ENCODE measurements around the gene RUNX3. TPM values are rescaled to one million over a fixed set of nuclear protein-coding genes. Genes with fewer than 3 reads are reported as not detected.

Gene RUNX3
- total RNA-seq, 2 donors from 2014 or later: 0.24 to 0.31 TPM

DNA sequence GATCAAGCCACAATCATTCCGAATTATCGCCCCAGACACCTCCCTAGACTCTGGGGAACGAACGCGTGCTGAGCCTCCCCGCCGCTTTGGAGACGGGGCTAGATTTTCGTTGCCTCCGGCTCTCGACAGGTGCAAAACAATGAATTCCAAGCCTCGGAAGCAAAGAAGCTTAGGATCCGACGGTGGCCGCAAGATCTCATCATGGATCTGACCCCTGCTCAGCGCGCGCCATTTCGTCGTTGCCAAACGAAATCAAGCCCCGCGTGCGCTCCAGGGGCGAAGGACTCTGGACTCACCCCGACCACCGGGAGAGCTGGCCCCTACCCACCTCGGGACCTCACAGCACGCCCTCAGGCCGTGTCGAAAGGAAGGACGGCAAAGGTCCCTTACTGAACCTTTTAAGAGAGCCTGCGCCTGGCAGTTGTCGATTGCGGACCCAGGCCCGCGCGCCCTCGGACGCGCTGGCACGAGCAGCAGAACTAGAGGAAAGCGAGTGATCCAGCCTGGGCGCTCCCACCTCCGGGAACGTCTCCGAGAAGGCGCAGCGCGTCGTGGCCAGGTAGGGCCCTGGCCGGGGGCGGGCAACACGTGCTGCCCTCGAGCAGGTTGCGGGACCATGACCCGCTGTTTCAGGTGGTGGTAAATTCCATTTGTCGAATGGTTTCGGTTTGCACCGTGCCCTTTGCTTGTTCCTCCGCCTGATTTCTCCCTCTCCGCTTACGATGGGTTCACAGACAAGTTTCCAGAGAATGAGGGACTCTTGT, 1.6 kb upstream of the RUNX3 start:
- Mint-ChIP-seq H3K27ac (no peak overlapping the region), H3K36me3 (ENCODE audit: low read depth) (no peaks in the 10 kb centered on the region), H3K9me3 (no peaks in the 10 kb centered on the region), H3K27me3 (ENCODE audit: insufficient read depth) (peaks cover 80% of the 10 kb centered on the region), H3K4me1 (peaks cover 5% of the 10 kb centered on the region), H3K4me3 (peak overlapping the region; percentile 43)
- TF ChIP-seq, protein P1, sequence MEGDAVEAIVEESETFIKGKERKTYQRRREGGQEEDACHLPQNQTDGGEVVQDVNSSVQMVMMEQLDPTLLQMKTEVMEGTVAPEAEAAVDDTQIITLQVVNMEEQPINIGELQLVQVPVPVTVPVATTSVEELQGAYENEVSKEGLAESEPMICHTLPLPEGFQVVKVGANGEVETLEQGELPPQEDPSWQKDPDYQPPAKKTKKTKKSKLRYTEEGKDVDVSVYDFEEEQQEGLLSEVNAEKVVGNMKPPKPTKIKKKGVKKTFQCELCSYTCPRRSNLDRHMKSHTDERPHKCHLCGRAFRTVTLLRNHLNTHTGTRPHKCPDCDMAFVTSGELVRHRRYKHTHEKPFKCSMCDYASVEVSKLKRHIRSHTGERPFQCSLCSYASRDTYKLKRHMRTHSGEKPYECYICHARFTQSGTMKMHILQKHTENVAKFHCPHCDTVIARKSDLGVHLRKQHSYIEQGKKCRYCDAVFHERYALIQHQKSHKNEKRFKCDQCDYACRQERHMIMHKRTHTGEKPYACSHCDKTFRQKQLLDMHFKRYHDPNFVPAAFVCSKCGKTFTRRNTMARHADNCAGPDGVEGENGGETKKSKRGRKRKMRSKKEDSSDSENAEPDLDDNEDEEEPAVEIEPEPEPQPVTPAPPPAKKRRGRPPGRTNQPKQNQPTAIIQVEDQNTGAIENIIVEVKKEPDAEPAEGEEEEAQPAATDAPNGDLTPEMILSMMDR (conservative IDR thresholded peaks at IDR 0.05): no peak
- no peak overlapping the region for H3K27ac ChIP-seq (ENCODE audit: low read depth, low read length)
- no peaks in the 10 kb centered on the region for H3K9me3 ChIP-seq (ENCODE audit: control insufficient read depth, low read length)
- H3K27me3 ChIP-seq (ENCODE audit: control insufficient read depth, insufficient read depth, low read length, poor library complexity, severe bottlenecking): peaks cover 89% of the 10 kb centered on the region
- H3K36me3 ChIP-seq (ENCODE audit: control insufficient read depth, insufficient read depth, low read length): no peaks in the 10 kb centered on the region
- H3K4me3 ChIP-seq (ENCODE audit: low read length): peak overlapping the region; percentile 68
- DNase-seq: peak; percentile 71
- 4% methylated on average over 43 to 63 of the region's 63 CpGs for WGBS, 2 experiments (ENCODE audit: insufficient coverage in 1 of 2, insufficient read length in 1 of 2)
- no peak overlapping the region for H3K9ac ChIP-seq (ENCODE audit: extremely low read depth, low read length, poor library complexity, severe bottlenecking)
- H3K4me1 ChIP-seq (ENCODE audit: control insufficient read depth, insufficient read depth, low read length): peaks cover 4% of the 10 kb centered on the region

DNA sequence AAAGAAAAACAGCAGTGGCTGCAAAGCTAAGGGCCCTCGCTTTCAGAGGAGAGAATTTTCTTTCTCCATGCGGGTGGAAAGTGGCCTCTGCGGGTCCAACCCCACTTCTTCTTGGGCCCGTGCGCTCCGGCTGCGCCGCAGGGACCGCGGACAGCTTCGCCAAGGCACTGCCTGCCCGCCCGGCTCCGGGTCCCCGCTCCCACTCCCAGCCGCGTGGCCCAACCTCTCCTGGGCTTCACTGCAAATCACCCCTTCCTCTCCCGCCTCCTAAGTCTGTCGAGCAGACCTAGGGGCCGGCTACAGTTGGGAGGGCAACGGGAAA, 1.0 kb upstream of the RUNX3 start:
- Mint-ChIP-seq H3K27me3 (ENCODE audit: insufficient read depth) (peaks cover 86% of the 10 kb centered on the region), H3K27ac (no peak overlapping the region), H3K9me3 (no peaks in the 10 kb centered on the region), H3K4me1 (peaks cover 9% of the 10 kb centered on the region), H3K36me3 (ENCODE audit: low read depth) (no peaks in the 10 kb centered on the region), H3K4me3 (peak overlapping the region; percentile 43)
- Histone ChIP-seq H3K9me3 (ENCODE audit: control insufficient read depth, low read length) (no peaks in the 10 kb centered on the region), H3K27ac (ENCODE audit: low read depth, low read length) (no peak overlapping the region), H3K9ac (ENCODE audit: extremely low read depth, low read length, poor library complexity, severe bottlenecking) (no peak overlapping the region), H3K4me3 (ENCODE audit: low read length) (no peak overlapping the region), H3K27me3 (ENCODE audit: control insufficient read depth, insufficient read depth, low read length, poor library complexity, severe bottlenecking) (peaks cover 95% of the 10 kb centered on the region), H3K4me1 (ENCODE audit: control insufficient read depth, insufficient read depth, low read length) (peaks cover 4% of the 10 kb centered on the region), H3K36me3 (ENCODE audit: control insufficient read depth, insufficient read depth, low read length) (no peaks in the 10 kb centered on the region)
- DNase-seq: peak; percentile 72
- WGBS, 2 experiments (ENCODE audit: insufficient coverage in 1 of 2, insufficient read length in 1 of 2): 0 to 6% methylated on average over 2 to 21 of the region's 21 CpGs
- TF ChIP-seq, protein P1 (conservative IDR thresholded peaks at IDR 0.05): no peak

DNA sequence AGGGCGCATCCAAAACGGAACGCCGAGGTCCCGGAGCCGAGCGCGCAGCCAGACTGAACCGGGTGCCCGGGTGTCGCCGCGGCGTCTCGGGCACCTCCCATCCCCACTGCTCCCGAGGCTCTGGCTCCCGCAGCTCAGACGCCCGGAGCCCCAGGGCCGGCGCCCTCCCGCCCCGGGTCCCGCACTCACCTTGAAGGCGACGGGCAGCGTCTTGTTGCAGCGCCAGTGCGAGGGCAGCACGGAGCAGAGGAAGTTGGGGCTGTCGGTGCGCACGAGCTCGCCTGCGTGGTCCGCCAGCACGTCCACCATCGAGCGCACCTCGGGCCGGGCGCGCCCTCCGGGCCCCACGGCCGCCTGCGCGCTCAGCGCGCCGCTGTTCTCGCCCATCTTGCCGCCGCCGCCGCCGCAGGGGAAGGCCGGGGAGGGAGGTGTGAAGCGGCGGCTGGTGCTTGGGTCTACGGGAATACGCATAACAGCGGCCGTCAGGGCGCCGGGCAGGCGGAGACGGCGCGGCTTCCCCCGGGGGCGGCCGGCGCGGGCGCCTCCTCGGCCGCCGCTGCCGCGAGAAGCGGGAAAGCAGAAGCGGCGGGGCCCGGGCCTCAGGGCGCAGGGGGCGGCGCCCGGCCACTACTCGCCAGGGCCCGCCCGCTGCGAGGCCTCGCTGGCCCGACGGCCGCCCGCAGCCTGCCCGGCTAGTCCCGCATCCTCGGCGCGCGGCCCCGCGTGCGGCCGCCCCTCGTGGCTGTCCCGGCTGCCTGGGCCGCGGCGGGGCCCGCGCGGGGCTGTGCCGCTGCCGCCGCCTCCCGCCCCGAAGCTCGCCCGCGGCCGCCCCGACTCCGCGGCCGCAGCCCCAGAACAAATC, 447 bp downstream of the RUNX3 start:
- H3K4me3 ChIP-seq (ENCODE audit: low read length): no peak overlapping the region
- TF ChIP-seq, protein P1 (conservative IDR thresholded peaks at IDR 0.05): no peak
- Mint-ChIP-seq H3K36me3 (ENCODE audit: low read depth) (no peaks in the 10 kb centered on the region), H3K4me1 (peaks cover 20% of the 10 kb centered on the region), H3K27ac (no peak overlapping the region), H3K27me3 (ENCODE audit: insufficient read depth) (peaks cover 84% of the 10 kb centered on the region), H3K9me3 (no peaks in the 10 kb centered on the region), H3K4me3 (peak overlapping the region; percentile 47)
- peaks cover 4% of the 10 kb centered on the region for H3K4me1 ChIP-seq (ENCODE audit: control insufficient read depth, insufficient read depth, low read length)
- WGBS, 2 experiments (ENCODE audit: insufficient coverage in 1 of 2, insufficient read length in 1 of 2): 1 to 4% methylated on average over 27 to 129 of the region's 129 CpGs
- no peaks in the 10 kb centered on the region for H3K36me3 ChIP-seq (ENCODE audit: control insufficient read depth, insufficient read depth, low read length)
- H3K9me3 ChIP-seq (ENCODE audit: control insufficient read depth, low read length): no peaks in the 10 kb centered on the region
- peaks cover 94% of the 10 kb centered on the region for H3K27me3 ChIP-seq (ENCODE audit: control insufficient read depth, insufficient read depth, low read length, poor library complexity, severe bottlenecking)
- H3K27ac ChIP-seq (ENCODE audit: low read depth, low read length): no peak overlapping the region
- no peak overlapping the region for H3K9ac ChIP-seq (ENCODE audit: extremely low read depth, low read length, poor library complexity, severe bottlenecking)
- DNase-seq: peak; percentile 81

Measured in endodermal cell (in vitro differentiated cells).